ENCODE data around the gene ARHGEF19. TPM values are rescaled to one million over a fixed set of nuclear protein-coding genes. Genes with fewer than 3 reads are reported as not detected.

The ARHGEF19 gene
- total RNA-seq, 4 donors from 2014 or later = 33.0 to 83.8 (median 45.7) TPM

DNA sequence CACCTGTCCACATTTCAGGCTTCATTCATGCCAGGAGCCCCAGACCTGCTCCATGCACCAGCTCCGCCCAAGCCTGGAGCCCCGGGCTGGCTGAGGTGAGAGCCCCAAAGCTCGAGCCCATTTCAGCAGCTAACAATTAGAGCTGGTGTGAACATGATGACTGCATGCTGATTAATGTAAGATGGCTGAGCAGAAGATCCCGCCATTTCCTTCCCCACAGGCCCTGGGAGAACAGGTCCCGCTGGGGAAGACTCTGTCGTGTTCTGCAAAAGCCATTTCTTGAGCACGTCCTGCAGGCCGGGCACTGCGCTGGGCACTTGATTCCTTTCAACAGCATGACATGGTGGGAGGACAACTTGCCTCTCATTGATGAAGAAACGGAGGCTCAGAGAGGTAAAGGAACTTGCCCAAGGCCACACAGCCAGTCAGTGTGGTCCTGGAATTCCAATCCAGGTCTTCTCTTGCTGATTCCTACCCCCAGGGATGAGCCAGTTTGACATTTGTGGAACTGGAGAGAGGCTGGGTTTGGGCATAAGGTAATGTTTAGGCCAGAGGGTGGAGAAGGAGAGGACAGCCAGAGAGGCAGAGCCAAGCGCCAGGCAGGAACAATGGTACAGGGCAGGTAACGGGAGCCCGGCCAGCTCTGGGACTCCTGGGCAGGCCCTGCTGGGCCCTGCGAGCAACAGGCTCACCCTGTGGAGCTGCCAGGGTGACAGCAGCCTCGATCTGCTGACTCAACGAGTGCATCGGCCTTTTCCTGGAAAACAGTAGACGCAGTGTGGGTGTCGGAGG lies 28.5 kb downstream of the ARHGEF19 start:
- Histone ChIP-seq H3K4me1 (peaks cover 65% of the 10 kb centered on the region), H3K27me3 (no peaks in the 10 kb centered on the region), H3K9me3 (no peaks in the 10 kb centered on the region), H3K27ac (peak overlapping the region; percentile 78), H3K4me3 (no peak overlapping the region), H3K36me3 (no peaks in the 10 kb centered on the region)
- no peak for TF ChIP-seq EP300 (IDR thresholded peaks at IDR 0.05)
- no peak for TF ChIP-seq POLR2AphosphoS5 (IDR thresholded peaks at IDR 0.05)
- no peak for TF ChIP-seq POLR2A (IDR thresholded peaks at IDR 0.05)
- TF ChIP-seq, protein P1, sequence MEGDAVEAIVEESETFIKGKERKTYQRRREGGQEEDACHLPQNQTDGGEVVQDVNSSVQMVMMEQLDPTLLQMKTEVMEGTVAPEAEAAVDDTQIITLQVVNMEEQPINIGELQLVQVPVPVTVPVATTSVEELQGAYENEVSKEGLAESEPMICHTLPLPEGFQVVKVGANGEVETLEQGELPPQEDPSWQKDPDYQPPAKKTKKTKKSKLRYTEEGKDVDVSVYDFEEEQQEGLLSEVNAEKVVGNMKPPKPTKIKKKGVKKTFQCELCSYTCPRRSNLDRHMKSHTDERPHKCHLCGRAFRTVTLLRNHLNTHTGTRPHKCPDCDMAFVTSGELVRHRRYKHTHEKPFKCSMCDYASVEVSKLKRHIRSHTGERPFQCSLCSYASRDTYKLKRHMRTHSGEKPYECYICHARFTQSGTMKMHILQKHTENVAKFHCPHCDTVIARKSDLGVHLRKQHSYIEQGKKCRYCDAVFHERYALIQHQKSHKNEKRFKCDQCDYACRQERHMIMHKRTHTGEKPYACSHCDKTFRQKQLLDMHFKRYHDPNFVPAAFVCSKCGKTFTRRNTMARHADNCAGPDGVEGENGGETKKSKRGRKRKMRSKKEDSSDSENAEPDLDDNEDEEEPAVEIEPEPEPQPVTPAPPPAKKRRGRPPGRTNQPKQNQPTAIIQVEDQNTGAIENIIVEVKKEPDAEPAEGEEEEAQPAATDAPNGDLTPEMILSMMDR (IDR thresholded peaks at IDR 0.05) = no peak
- no peak for DNase-seq (ENCODE audit: low spot score in 2 of 2)
- 62% methylated on average over 14 of the region's 19 CpGs for WGBS

DNA sequence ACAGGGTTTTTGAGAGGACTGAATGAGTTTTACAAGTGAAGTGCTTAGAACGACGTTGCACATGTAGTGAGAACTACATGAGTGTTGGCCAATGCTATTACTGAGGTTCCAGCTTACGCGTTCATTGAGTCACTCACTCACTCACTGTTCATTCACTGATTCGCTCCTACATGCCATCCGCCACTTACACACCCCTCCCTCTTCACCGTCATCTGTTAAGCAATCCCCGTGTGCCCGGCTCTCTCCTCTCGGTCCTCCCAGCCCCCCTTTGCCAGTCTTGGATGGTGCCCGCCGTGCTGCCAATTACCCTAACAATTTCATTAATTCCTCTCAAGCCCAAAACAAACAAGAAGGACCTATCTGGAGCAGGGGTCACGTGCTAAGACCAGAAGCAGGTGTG lies 29.3 kb downstream of the ARHGEF19 start:
- peak in 1 of 2 donors; percentile 84 for DNase-seq (ENCODE audit: low spot score in 2 of 2)
- Histone ChIP-seq H3K4me1 (peaks cover 57% of the 10 kb centered on the region), H3K9me3 (no peaks in the 10 kb centered on the region), H3K27ac (peak overlapping the region; percentile 86), H3K27me3 (no peaks in the 10 kb centered on the region), H3K4me3 (no peak overlapping the region), H3K36me3 (no peaks in the 10 kb centered on the region)
- TF ChIP-seq, protein P1 (IDR thresholded peaks at IDR 0.05) = no peak
- TF ChIP-seq POLR2A (IDR thresholded peaks at IDR 0.05) (no peak), EP300 (IDR thresholded peaks at IDR 0.05) (no peak), POLR2AphosphoS5 (IDR thresholded peaks at IDR 0.05) (peak in 1 of 3 donors; percentile 17)
- 49% methylated on average over 13 of the region's 13 CpGs for WGBS

DNA sequence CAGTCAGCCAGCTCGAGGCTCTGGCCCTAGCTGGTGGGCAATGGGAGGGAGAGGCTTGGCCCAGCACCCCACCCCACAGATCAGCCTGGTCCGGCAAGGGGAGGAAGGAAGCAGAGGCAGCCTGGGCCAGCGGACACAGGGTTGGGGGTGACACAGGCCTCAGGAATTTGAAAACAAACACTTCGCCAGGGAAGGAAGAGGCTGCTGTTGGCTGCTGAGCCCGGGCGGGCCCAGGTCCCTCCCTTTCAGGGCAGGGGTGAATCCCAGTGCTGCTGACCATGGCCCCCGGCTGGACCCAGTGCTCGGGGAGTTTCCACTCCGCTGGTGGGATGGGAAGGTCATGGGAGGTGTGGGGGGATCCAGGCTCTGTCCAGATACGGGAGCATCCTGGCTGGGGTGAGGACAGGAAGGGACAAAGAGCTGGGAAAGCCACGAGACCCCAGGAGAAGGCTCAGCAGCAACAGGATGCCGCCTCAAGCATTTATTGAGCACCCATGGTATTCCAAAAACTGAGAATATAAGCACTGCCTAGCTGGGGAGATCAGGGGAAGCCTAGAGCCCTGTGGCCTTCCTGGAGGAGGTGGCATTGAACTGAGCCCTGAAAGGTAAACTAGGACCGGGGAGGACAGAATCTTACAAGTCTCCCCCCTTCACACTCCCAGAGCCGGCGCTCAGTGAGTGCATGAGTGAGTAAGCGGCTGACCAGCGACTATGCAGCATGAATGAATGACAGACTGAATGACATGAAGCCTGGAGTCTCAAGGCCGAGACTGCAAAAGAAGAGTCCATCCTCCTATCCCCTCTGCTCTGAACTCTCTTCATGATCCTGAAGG lies 30.3 kb downstream of the ARHGEF19 start:
- peaks cover 49% of the 10 kb centered on the region for H3K4me1 ChIP-seq
- H3K4me3 ChIP-seq = no peak overlapping the region
- DNase-seq (ENCODE audit: low spot score in 2 of 2) = peak; percentile 93
- H3K27ac ChIP-seq = peak overlapping the region; percentile 86
- no peak for TF ChIP-seq POLR2A (IDR thresholded peaks at IDR 0.05)
- TF ChIP-seq POLR2AphosphoS5 (IDR thresholded peaks at IDR 0.05) = peak in 2 of 3 donors; percentile 27 to 63
- no peaks in the 10 kb centered on the region for H3K36me3 ChIP-seq
- H3K9me3 ChIP-seq = no peaks in the 10 kb centered on the region
- WGBS = 41% methylated on average over 18 of the region's 18 CpGs
- H3K27me3 ChIP-seq = no peaks in the 10 kb centered on the region

DNA sequence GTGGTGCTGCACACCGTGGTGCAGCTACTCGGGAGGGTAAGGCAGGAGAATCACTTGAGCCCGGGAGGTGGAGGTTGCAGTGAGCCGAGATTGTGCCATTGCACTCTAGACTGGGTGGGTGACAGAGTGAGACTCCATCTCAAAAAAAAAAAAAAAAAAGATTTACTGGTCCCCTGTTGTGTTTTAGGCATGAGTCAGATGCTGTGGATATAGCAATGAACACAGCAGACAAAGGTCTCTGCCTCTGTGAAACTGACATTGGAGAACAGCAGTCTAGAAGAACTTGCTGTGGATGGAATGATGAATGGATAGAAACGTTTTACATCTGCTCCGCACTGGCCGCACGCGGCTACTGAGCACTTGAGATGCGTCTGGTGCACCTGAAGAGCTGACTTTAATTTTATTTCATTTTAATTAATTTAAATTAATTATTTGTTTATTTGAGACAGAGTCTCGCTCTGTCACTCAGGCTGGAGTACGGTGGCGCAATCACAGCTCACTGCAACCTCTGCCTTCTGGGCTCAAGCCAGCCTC lies 32.1 kb downstream of the ARHGEF19 start:
- TF ChIP-seq EP300 (IDR thresholded peaks at IDR 0.05) (no peak), POLR2AphosphoS5 (IDR thresholded peaks at IDR 0.05) (no peak), POLR2A (IDR thresholded peaks at IDR 0.05) (no peak)
- TF ChIP-seq, protein P1 (IDR thresholded peaks at IDR 0.05) = no peak
- H3K27me3 ChIP-seq = no peaks in the 10 kb centered on the region
- H3K4me1 ChIP-seq = peaks cover 67% of the 10 kb centered on the region
- no peak for DNase-seq (ENCODE audit: low spot score in 2 of 2)
- H3K36me3 ChIP-seq = no peaks in the 10 kb centered on the region
- no peak overlapping the region for H3K4me3 ChIP-seq
- 86% methylated on average over 13 of the region's 13 CpGs for WGBS
- H3K27ac ChIP-seq = peak overlapping the region; percentile 86
- H3K9me3 ChIP-seq = no peaks in the 10 kb centered on the region

DNA sequence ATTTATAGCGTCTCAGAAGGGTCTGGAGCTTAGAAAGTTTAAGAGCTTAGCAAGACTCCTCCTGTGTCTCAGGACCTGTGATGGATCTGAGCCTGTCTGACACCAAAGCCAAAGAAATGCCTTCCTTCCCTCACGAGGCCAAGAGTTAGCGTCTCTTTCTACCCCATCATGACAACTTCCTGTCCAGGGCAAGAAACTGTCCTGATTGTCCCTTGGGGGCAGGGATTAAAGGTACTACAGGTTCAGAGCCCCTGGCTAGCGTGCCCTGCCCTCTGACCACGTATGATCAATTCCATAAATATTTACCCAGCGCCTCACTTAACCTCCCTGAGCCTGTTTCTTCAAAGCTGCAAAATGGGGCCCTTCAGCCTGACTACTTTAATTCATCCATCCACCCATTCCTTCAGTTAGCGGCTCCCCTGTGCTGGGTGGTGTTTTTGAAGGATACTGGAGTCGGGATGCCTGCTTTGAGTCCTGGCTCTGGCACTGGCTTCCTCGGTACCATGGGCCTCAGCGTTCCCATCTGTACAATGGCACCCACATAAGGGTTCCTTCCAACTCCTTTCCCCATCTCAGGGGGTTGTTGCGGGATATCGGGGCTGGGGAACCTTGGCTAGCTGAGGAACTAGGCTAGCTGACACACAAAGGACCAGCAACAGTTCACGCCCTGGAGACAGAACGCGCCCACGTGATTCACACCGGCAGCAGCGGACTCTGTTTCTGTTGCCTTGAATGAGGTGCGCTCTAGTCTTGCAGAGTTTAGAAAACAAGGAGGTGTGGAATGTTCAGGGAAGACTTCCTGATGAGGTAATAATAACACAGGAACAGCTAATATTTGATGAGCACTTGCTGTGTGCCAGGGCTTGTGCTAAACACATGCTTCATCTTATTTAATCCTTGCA lies 33.6 kb downstream of the ARHGEF19 start:
- Histone ChIP-seq H3K4me1 (peaks cover 68% of the 10 kb centered on the region), H3K9me3 (no peaks in the 10 kb centered on the region), H3K27ac (no peak overlapping the region), H3K27me3 (no peaks in the 10 kb centered on the region), H3K4me3 (no peak overlapping the region), H3K36me3 (no peaks in the 10 kb centered on the region)
- TF ChIP-seq EP300 (IDR thresholded peaks at IDR 0.05) (no peak), POLR2A (IDR thresholded peaks at IDR 0.05) (no peak), POLR2AphosphoS5 (IDR thresholded peaks at IDR 0.05) (no peak)
- TF ChIP-seq, protein P1 (IDR thresholded peaks at IDR 0.05) = no peak
- DNase-seq (ENCODE audit: low spot score in 2 of 2) = no peak
- 82% methylated on average over 19 of the region's 19 CpGs for WGBS
